HG03520 (cell line): ENCODE data around the gene CDC42BPB.
"Not testable (repeated sequence)": the region's sequence is repeated elsewhere in the genome, so short reads cannot be mapped to it uniquely, and the experiment has no call there.

Experiments
- ATAC-seq: cut with Tn5 transposase; IDR thresholded peaks from one replicate; pipeline ENCODE4 v1.9.1; 2021; ENCODE audit warnings: mild to moderate bottlenecking, moderate library complexity; ENCODE audit not compliant: unreplicated experiment

CDC42BPB gene

DNA sequence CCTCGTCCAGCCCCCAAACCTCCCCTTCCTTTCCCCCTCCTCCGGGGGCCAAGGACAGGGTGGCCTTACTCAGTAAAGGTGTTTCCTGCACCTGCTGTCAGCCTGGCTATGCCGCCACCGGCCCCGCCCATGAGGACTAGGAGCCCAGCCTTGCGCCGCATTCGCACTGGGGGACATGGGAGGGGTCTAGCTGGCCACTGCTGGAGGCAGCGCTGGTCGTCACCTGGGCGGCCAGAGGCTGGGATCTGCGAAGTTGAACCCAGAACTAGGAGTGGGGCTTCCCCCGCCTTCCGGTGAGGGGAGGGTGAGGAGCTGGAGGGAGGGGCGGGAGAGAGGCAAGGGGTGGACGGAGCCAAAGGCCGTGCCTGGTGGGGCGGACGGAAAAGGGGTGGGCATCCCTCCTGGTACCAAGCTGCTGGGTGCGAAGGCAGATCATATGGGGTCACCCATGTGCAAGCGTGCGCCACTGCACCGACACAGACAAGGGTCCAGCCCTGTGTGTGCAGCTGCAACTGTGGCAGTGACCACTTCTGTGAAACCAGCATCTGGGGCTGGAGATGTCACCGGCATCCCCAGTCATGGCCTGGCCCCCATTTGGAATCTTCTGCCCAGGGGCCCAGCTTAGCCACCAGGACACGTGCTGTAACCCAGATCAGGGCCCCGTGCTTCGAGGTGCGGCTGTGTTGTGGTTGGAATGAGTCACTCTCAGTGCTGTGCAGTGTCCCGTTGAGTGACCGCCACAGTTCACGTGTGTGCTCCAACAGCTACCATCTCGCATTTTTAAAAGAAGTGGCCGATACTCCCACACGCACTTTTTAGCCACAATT, 126.4 kb downstream of the CDC42BPB start:
- ATAC-seq: no peak

GRCh38 chr14:102930138-102930752, 127.1 kb downstream of the CDC42BPB start:
- ATAC-seq: no peak

DNA sequence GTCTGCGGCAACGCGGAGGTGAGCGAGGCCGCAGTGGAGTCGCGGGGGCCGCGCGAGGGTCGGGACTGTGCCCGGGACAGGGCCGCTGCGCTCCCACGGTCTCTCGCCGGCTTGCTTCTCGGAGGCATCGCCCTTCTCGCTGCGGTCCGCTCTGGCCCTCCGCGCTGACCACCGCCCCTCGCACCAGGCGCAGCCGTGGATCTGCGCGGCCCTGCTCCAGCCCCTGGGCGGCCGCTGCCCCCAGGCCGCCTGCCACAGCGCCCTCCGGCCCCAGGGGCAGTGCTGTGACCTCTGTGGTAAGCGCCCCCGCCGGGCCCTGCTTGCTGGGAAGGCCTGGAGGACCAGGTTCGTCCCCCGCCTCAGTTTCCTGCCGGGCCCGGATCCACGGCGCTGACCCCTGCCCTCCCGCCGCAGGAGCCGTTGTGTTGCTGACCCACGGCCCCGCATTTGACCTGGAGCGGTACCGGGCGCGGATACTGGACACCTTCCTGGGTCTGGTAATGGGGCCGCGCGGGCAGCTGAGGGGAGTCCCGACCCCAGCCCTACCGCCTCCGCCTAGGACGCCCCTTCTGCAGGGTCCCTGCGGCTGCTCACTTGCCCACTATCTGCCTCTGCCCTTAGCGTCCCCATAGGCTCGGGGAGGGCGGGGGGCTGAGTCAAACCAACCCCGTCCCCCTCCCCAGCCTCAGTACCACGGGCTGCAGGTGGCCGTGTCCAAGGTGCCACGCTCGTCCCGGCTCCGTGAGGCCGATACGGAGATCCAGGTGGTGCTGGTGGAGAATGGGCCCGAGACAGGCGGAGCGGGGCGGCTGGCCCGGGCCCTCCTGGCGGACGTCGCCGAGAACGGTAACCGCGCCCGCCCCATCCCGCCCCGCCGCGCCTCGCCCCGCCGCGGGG, 127.9 kb downstream of the CDC42BPB start:
- no peak for ATAC-seq

DNA sequence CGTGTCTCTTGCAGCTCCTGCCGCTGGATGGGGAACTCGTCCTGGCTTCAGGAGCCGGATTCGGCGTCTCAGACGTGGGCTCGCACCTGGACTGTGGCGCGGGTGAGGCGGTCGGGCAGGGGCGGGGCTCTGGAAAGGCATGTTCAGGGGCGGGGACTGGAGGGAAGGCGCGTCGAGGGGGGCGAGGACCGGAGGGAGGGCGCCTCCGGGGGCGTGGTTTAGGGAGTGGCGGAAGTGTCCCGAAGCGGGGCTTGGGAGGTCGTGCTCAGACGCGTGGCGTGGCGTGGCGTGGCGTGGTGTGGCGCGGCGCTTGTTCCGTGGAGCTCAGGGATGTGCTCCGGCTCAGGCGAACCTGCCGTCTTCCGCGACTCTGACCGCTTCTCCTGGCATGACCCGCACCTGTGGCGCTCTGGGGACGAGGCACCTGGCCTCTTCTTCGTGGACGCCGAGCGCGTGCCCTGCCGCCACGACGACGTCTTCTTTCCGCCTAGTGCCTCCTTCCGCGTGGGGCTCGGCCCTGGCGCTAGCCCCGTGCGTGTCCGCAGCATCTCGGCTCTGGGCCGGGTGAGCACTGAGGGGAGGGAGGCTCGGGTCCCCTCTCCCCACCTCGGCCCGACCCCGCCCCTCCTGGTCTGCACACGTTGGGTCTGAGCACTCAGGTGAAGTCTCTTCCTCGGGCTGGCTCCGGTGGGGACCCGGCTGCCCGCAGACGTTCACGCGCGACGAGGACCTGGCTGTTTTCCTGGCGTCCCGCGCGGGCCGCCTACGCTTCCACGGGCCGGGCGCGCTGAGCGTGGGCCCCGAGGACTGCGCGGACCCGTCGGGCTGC, 128.7 kb downstream of the CDC42BPB start:
- peak; percentile 57 for ATAC-seq

DNA sequence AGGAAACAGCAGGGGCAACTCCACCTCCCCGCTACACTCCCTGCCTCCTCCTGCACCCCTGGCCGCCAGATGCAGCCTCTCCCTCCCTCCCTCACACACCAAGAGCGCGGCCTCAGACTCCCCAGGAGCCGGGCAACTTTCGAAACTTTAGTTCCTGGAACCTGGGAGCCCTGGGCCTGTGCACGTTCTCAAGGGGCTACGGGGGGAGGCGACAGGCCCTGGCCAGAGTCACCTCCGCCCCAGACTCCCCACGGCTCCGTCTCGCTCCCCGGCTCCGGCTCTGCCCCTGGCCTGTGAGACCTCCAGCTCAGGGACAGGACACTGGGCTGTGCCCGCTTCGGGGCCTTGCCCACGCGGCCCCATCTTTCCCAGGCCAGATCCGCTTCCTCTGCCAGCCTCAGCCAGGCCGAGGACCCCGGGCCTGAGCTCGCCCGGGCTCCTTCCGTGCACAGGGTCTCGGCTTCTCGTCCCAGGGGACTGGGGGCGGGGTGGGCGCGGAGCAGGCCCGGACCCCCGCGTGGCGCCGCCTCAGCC, 129.4 kb downstream of the CDC42BPB start:
- ATAC-seq: peak; percentile 11

DNA sequence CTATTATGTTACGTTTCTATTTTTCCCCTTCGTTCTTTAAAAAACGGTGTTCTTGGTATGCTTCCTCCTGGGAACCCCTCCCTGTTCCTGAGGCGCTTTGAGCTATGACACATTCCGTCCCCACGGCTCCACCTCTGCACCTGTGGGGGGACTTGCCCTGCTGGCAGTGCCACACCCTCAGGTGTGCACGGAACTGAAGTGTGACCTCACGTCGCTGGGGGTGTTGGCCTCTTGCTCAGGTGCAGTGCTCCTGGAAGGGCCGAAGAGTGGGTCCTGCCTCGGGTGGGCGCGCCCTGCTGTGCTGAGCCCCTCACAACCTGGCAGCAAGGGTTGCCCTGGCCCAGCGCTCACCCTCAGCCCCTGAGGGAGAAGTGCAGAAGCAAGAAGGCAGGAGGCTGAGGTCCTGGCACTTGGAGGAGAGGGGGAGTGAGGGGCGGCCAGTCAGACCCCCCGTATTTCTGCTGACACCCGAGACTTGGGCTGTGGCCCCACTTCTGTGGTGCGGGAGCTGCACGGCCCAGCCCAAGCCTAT, 129.9 kb downstream of the CDC42BPB start:
- no peak for ATAC-seq

GRCh38 chr14:102926840-102927239, 130.5 kb downstream of the CDC42BPB start:
- ATAC-seq: not testable (repeated sequence)

DNA sequence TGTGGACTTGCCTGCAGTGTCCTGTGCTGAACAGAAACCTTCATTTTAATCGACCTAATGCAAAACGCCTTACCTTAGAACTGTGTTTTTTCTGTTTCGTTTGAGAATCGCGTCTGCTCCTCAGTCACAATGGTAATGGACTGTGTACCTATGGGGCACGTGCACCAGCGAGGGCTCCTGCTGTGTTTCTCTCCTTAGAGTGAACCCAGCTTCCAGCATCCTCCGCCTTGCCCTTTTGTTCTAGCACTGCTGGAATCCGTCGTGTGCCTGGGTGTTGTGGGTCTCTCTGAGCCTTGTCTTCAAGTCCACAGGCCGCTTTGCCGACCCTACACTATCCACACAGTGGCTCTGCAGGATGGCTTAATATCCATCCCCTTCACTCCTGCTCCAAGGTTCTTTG, 131.2 kb downstream of the CDC42BPB start:
- no peak for ATAC-seq

DNA sequence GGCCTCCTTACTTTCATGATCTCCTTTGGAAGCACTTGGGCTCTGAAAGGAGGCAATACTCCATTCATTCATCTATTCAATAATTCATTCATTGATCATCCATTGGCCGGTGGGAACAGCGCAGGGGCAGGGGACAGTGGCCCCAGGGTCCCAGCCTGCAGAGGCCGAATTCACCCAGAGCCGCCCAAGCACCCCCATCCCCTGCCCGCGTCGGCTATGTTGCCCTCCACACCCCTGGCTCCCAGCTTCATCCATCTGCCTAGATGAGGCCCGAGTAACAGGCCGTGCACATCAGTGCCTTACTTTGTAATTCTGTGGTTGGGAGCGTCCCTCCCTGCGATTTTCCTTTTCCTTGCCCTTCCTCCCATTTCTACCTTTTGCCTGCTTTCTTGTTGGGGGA, 131.7 kb downstream of the CDC42BPB start:
- no peak for ATAC-seq

GRCh38 chr14:102924632-102925588, 132.4 kb downstream of the CDC42BPB start:
- ATAC-seq: no peak

- ATAC-seq: no peak
Observed at GRCh38 chr14:102923925-102924486, 133.3 kb downstream of the CDC42BPB start.

DNA sequence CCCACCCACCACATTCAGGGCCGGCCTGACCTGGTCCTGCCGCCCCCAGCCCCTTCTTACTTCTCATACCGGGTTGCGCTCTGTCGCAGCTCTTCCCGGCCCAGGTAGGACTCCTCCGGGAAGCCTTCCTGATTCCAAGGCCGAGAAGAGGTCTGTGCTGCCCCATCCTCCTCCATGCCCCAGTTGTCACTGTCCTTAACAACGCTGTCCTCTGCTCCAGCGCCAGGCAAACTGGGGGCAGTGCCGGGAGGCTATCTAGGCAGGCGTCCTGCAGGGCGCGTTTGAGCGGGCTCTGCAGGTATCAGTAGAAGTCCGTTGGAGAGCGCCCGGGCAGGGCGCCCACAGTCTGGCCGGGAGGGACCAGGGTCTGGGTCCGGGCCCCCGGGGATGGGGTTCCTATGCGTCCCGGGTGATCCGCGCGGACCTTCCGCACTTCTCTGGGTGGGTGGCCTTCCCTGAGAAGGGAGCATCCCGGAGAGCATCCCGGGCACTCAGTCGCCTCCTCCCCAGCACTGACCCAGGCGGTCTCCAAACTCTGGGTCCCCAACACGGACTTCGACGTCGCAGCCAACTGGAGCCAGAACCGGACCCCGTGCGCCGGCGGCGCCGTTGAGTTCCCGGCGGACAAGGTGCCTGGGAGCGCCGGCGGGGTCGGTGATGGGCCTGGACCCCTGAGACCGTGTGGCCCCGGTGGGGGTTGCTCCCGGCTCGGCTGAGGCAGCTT, 134.0 kb downstream of the CDC42BPB start:
- ATAC-seq: no peak

DNA sequence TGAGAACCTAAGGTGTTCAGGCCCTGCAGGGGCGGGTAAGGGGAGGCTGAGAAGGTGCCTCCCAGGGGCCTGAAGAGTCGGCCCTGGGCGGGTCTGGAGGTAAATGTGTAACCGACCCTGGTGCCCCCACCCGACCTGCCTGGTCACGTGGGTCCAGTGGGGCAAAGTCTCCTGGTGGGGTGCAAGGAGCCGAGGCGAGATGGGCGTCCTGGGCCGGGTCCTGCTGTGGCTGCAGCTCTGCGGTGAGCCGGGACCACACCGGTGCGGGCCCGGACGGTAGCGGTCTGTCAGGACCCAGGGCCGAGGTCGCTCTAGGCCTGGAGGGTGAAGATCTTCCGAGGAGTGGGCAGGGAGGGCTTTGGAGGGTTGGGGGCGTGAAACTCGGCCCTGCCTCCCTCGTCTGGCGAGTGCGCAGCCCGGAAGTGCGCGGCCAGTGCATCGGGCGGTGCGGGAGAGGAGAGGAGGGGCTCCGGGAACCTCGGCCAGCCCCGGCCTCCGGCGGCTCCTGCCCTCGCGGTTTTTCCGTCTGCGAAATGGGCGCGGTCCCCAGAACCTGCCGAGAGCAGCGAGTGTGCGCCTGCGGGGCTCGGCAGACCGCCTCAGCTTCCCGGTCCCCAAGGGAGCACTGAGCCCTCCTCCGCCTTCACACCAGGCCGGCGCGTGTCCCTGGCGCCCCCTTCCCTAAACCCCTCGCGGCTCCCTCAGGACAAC, 134.7 kb downstream of the CDC42BPB start, which contains the start of gene AMN:
TSS of gene AMN (plus strand) at position 174 of the 711 bp plus-strand sequence. CDS start at position 200, 26 bp downstream.
- ATAC-seq: no peak

DNA sequence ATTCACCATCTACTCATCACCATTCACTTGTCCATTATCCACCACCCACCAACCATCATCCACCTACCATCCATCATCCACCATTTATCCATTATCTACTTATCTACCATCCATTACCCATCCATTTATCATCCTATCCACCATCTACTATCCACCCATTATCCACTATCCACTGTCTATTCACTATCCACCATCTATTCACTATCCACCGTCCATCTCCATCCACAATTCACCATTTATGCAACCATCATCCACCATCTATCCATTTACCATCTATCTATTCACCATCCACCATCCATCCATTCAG, 136.4 kb downstream of the CDC42BPB start:
- ATAC-seq: no peak

DNA sequence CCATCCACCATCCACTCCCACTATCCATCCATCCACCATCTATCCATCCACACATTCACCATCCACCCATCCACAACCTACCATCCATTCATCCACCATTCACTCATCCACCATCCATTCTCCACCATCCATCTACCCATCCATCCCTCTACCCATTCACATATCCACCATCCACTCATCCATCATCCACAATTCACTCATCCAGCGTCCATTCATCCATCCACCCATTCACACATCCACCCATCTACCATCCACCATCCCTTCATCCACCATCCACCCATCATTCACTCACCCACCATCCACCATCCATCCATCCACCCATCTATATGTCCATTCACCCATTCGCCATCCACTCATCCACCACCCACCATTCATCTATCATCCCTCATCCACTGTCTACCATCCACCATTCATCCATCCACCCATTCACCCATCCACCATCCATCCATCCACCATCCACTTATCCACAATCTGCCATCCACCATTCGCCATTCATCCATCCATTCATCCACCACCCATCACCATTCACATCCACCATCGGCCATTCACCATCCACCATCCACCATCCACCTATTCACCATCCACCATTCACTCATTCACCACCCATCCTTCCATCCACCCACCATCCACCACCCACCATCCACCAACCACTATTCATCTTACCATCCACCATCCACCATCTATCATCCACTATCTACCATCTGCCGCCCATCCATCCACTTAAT, 136.9 kb downstream of the CDC42BPB start:
- no peak for ATAC-seq

DNA sequence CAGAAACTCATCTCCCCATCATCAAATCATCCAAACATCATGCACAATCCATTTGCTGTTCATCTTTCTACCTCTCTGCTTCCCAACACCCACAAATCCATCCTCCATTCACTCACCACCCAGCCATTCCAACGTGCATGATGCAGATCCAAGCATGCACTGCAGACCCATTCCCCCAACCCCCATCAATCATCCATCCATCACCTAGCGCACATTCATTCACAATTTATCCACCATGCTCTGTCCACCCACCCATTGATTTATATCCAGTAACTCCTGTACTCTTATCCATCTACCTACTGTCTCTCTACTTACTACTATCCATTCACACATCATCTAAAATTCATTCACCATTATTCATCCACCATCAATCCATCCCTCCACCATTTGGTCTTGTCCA, 138.9 kb downstream of the CDC42BPB start:
- ATAC-seq: no peak
